SK-N-SH (cell line): Measurements from ENCODE around the gene NOL4.
"Not testable (repeated sequence)": the region's sequence is repeated elsewhere in the genome, so short reads cannot be mapped to it uniquely, and the experiment has no call there.

ENCODE experiments used
- CHD2 ChIP-seq: fragments of 150-350 bp; IDR thresholded peaks from 2 replicates; pipeline ENCODE4 v1.6.1; 2018; ENCODE audit warnings: low read length; ENCODE audit not compliant: partially characterized antibody
- EZH2phosphoT487 ChIP-seq: fragments of 200-600 bp; sonication (generic); IDR thresholded peaks from 2 replicates; pipeline ENCODE4 v1.6.1; 2017; ENCODE audit warnings: low read depth, mixed run types, mild to moderate bottlenecking, antibody characterized with exemption, moderate library complexity, borderline replicate concordance
- JUND ChIP-seq: IDR thresholded peaks from 2 replicates; pipeline ENCODE4 v1.4.0; 2012
- TF ChIP-seq, protein P1 (sequence below): fragments of 200-600 bp; sonication (generic); IDR thresholded peaks from 2 replicates; pipeline ENCODE4 v1.6.1; 2017; ENCODE audit warnings: antibody characterized with exemption, mild to moderate bottlenecking, moderate library complexity

DNA sequence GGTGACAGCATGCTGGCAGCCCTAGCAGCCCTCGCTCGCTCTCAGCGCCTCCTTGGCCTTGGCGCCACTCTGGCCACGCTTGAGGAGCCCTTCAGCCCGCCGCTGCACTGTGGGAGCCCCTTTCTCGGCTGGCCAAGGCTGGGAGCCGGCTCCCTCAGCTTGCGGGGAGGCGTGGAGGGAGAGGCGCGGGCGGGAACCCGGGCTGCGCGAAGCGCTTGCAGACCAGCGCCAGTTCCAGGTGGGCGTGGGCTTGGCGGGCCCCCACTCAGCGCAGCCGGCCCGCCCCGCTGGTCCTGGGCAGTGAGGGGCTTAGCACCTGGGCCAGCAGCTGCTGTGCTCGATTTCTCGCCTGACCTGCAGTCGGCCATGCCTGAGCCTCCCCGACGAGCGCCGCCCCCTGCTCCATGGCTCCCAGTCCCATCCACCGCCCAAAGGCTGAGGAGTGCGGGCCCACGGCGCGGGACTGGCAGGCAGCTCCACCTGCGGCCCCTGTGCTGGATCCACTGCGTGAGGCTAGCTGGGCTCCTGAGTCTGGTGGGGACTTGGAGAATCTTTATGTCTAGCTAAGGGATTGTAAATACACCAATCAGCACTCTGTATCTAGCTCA lies 9.2 kb upstream of the NOL4 start:
- TF ChIP-seq, protein P1, sequence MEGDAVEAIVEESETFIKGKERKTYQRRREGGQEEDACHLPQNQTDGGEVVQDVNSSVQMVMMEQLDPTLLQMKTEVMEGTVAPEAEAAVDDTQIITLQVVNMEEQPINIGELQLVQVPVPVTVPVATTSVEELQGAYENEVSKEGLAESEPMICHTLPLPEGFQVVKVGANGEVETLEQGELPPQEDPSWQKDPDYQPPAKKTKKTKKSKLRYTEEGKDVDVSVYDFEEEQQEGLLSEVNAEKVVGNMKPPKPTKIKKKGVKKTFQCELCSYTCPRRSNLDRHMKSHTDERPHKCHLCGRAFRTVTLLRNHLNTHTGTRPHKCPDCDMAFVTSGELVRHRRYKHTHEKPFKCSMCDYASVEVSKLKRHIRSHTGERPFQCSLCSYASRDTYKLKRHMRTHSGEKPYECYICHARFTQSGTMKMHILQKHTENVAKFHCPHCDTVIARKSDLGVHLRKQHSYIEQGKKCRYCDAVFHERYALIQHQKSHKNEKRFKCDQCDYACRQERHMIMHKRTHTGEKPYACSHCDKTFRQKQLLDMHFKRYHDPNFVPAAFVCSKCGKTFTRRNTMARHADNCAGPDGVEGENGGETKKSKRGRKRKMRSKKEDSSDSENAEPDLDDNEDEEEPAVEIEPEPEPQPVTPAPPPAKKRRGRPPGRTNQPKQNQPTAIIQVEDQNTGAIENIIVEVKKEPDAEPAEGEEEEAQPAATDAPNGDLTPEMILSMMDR: not testable (repeated sequence)
- TF ChIP-seq JUND, EZH2phosphoT487, CHD2: not testable (repeated sequence)
